KBM-7 (cell line): ENCODE data around the gene BMI1.
A peak's percentile ranks its signal among the peaks of the same experiment; 100 is the strongest.
"Not testable (repeated sequence)": the region's sequence is repeated elsewhere in the genome, so short reads cannot be mapped to it uniquely, and the experiment has no call there.

Experiments
- DNase-seq: peaks from one replicate; pipeline ENCODE4 v3.0.0-alpha.2; 2015
- in situ Hi-C: fragments of 300-500 bp; cut with MboI; formaldehyde crosslinking; loops from 2 replicates; pipeline ENCODE4 v1.14.3; 2020; ENCODE audit warnings: low sequenced_read_pairs, low pct_unique_long_range_greater_than_20kb, mixed read lengths

Gene BMI1

DNA sequence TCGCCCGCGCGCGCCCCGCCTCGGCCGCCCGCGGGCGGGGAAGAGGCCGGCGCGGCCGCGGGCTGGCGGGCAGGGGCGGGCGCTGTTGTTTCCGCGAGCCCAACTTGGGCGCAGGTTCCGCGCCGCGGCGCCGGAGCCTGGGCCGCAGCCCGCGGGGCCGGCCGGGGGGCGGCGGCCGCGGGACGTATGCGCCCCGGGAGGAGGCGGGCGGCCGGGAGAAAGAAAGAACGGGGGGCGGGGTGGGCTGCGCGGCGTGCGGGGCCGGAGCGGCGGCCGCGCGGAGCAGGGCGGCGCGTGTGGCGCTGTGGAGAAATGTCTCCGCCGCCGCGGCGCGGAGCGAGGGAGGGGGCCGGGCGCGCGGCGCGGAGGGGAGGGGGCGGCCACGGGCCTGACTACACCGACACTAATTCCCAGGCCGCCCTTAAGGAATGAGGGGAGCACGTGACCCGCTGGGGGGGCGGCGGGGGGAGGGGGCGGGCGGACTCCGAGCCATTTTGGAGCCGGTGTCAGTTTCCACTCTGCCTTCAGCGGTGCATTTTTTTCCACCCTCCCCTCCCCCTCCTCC, at the start of gene BMI1:
BMI1 (plus strand) TSS at position 509 of the 565 bp plus-strand sequence. CDS start 5,351 bp downstream, outside the sequence.
- no peak for DNase-seq
- in situ Hi-C loops, result no loop called here

GRCh38 chr10:22271786-22272185, 49.1 kb upstream of the BMI1 start:
- no peak for DNase-seq
- in situ Hi-C loops, result no loop called here

- in situ Hi-C loops, result no loop called here
- DNase-seq, result no peak
These were observed 42.5 kb upstream of the BMI1 start for GRCh38 chr10:22278441-22278782.

DNA sequence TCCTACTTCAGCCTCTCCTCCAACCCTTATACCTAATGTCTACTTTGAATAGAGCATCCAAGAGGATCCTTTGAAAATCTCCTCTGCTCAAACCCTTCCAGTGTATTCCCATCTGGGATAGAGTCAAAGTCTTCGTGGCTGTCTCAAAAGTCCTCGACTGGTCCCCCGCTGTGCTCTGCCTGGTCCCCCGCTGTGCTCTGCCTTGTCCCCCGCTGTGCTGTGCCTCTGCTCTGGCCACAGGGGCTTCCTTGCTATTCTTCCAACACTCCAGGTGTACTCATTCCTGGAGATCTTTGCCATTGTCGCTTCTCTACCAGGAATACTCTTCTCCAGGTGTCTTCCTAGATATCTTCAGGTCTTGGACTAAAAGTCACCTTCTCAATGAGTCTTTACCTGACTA, 40.8 kb upstream of the BMI1 start:
- DNase-seq, result no peak
- in situ Hi-C loops, result no loop called here

- no peak for DNase-seq
- in situ Hi-C loops, result no loop called here
These were observed 35.8 kb upstream of the BMI1 start for GRCh38 chr10:22285130-22285529.

DNA sequence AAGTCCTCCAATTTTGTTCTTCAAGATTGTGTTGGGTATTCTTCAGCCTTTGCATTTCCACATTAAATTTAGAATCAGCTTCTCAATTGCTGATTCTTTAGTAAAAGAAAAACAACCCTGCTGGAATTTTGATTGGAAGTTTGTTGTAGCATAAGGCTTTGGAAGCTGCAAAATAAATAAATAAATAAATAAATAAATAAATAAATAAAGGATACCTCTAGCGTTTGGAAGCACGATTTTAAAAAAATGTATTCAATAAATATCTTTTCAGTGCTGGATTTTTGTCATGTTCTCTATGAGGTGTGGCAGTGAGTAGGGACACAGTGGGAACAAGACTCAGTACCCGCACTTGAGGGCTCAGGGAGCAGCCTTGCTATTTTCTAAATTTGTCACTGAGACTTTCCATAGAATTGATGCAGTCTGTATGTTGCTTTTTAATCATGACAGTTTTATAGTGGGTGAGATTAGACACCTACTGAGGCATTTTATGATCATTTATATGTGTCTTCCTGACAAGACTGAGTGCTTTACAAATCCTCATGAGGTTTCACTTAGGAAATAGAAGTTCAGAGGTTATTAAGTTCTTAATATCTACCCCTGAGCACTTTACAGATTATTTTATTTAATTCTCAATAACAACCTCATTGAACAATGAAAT, 27.0 kb upstream of the BMI1 start:
- no peak for DNase-seq
- in situ Hi-C loops, result no loop called here

GRCh38 chr10:22294694-22295093, 26.2 kb upstream of the BMI1 start:
- no peak for DNase-seq
- in situ Hi-C loops, result no loop called here

- in situ Hi-C loops, result no loop called here
- no peak for DNase-seq
These were observed 19.7 kb upstream of the BMI1 start for GRCh38 chr10:22301193-22301592.

DNA sequence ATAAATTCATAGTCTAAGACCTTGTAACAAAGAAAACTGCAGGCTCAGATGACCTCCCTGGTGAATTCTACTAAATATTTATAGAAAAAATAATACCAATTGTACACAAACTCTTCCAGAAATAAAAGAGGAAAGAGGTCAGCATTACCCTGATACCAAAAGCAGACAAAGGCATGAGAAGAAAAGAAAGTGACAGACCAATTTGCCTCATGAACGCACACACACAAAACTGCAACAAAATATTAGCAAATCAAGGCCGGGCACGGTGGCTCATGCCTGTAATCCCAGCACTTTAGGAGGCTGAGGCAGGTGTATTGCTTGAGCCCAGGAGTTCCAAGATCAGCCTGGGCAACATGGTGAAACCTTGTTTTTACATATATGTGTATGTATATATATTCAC, 17.4 kb upstream of the BMI1 start:
- no peak for DNase-seq
- in situ Hi-C loops, result no loop called here

- no peak for DNase-seq
- in situ Hi-C loops, result no loop called here
These were observed 15.2 kb upstream of the BMI1 start for GRCh38 chr10:22305721-22306120.

- in situ Hi-C loops, result no loop called here
- DNase-seq, result no peak
These were observed 12.5 kb upstream of the BMI1 start for GRCh38 chr10:22308390-22308789.

DNA sequence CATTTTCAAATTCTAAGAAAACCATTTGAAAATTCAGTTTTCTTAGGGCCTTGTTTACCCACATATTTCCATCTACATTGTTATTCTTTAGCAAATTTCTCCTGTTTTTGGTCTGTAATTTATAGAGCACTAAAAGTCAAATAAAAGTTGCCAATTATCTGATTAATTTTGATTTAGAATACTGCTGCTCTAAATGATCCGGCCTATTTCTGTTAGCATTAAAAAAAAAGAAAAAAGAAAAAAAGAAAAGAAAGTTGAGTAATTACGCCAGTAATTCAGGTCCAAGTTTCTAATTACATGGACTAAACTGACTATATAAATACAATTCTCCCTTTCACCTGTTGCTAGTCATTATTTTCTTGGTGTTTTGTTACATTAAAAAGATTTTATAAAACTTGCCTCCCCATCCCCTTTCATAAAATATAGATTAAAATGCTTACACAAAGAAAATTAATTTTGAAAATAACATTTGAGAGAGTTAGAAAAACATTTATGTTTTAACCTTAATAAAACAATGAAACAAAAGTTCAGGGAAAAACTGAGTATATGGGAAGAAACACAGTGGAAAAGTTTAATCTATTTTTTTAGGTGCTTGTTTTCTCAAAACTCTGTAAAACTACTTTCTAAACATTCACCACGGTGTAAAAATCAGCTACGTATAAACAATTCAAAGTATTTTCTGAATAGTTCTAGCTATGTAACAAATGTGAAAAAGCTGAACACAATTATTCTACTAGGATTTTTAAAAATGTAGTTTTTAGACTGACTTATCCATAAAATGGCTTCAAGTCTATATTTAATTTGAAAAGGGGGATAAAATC, 11.5 kb upstream of the BMI1 start:
- DNase-seq, result no peak
- in situ Hi-C loops, result no loop called here

- in situ Hi-C loops, DNase-seq: not testable (repeated sequence)
These were observed 10.9 kb upstream of the BMI1 start for GRCh38 chr10:22310012-22310411.

DNA sequence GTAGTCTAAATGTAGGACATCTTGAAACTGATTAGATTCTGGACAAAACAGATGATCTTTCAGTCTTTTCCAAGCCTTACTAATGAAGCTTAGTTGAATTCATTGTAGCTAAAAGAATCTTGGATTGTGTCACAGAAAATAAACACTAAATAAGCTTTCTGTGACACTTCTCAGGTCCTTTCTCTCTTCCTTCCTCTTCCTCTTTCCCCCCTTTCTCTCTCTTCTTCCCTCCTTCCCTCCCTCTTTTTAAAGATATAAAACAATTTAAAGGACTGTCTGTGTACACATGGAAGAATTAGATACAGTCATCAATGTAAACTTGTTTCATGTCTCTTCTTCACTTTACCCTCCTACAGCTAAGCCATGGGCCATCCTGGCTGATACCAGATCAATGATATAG, 10.0 kb upstream of the BMI1 start:
- no peak for DNase-seq
- in situ Hi-C loops, result no loop called here

- in situ Hi-C loops, result no loop called here
- no peak for DNase-seq
These were observed 6.0 kb upstream of the BMI1 start for GRCh38 chr10:22314852-22315251.

GRCh38 chr10:22315455-22316285, 5.2 kb upstream of the BMI1 start:
- peak; percentile 55 for DNase-seq
- in situ Hi-C loops, result no loop called here

GRCh38 chr10:22316286-22317075, 4.4 kb upstream of the BMI1 start, which contains the start of gene COMMD3:
TSS of gene COMMD3 (plus strand) at chr10:22316388. CDS start at chr10:22316418, 30 bp downstream.
- in situ Hi-C loops, result no loop called here
- DNase-seq, result peak; percentile 90

DNA sequence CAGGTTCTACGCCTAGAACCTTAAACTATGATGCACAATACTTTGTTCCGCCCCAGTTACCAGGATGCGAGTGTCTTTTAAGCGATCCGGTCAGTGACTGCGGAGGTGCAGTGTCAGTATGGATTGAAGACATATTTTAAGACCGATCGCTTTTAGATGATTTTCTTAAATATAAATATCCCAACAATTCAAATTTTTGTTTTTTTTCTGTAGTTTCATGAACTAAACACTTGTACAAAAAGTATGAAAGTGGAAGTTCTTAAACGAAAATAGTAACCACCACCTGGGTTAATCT, 3.9 kb upstream of the BMI1 start:
- no peak for DNase-seq
- in situ Hi-C loops, result no loop called here
